Measurements from ENCODE around the gene NES.
A peak's percentile ranks its signal among the peaks of the same experiment; 100 is the strongest.

The NES gene

GRCh38 chr1:156703741-156704140 is 26.5 kb upstream of the NES start:
- peak overlapping the region; percentile 69 for H3K4me3 ChIP-seq (ENCODE audit: low read length)
- no peak for TF ChIP-seq CTCF (conservative IDR thresholded peaks at IDR 0.05; ENCODE audit: low read length)
- DNase-seq (ENCODE audit: low read depth), result no peak

- DNase-seq (ENCODE audit: low read depth), result no peak
- TF ChIP-seq CTCF (conservative IDR thresholded peaks at IDR 0.05; ENCODE audit: low read length), result no peak
- peak overlapping the region; percentile 69 for H3K4me3 ChIP-seq (ENCODE audit: low read length)
Observed at GRCh38 chr1:156703336-156703735, 26.1 kb upstream of the NES start.

DNA sequence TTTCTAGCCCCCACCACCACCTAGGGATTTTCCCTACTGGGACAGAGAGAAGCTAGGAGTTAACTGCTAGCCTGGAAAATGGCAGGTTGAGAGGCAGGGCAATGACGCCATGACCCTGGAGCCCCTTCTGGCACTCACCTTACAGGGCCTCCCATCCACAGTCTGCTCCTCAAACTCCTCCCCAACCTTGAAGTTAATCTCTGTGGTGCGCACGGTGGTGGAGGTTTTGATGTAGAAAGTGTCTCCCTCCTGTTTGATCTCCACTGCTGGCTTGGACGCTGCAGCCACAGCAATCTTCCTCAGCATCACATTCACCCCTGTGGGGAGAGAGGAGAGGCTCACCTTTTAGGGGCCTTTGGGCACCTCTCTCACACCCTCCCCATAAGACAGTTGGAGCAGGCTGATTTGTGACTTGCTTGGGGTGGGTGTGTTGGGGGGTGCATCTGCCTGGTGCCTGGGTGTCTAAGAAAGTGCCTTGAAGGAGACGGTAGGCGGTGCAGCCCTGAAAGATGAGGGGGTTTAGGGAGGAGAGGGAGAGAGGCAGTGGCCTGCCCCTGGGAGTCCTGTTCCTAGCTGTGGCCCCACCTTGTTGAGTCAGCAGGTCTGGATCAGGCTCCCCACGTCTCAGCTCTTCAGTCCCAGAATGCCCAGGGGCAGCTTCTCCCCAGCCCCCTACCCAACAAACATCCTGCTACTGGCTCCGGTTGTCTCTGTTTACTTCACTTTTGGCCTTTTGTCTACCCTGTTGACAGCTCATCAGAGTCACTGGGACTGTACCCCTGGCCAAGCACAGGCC is 23.7 kb upstream of the NES start:
- no peak for DNase-seq (ENCODE audit: low read depth)
- H3K4me3 ChIP-seq (ENCODE audit: low read length), result no peak overlapping the region
- no peak for TF ChIP-seq CTCF (conservative IDR thresholded peaks at IDR 0.05; ENCODE audit: low read length)

DNA sequence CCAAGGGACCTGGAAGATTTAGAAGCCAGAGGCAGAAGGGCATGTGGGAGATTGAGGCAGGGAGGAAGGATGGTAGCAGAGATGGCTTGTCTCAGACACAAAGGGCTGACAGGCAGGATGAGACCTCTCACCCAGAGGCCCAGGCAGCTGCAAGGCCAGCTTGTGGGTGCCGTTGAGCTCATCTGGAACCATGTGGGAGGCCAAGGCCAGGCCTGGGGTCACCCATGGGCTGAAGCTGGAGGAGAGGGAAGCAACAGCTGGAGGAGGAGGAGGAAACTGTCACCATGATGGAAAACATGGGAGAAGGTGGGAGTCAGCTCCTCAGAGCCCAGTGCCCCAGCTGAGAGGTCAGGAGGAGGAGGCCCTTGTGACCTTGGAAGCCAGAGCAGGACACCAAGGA is 21.8 kb upstream of the NES start:
- no peak overlapping the region for H3K4me3 ChIP-seq (ENCODE audit: low read length)
- no peak for TF ChIP-seq CTCF (conservative IDR thresholded peaks at IDR 0.05; ENCODE audit: low read length)
- no peak for DNase-seq (ENCODE audit: low read depth)

DNA sequence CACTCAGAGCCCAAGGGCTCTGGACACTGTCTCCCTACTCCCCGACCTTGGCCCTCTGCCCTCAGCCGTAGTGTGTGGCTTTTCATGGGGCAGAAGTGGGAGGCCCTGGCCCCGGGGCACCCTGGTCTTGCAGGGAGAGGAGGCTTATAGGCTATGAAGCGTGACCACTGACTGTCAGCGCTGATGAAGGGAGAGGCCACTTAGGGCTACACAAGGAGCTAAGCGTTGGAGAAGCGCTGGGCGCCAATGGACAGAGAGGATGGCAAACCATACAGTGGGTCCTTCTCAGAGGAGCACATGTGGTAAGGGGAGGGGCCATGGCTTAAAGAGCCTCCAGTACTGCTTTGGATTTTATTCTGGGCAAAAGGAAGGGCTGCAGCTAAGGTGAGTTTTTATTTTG is 20.3 kb upstream of the NES start:
- no peak for DNase-seq (ENCODE audit: low read depth)
- no peak for TF ChIP-seq CTCF (conservative IDR thresholded peaks at IDR 0.05; ENCODE audit: low read length)
- no peak overlapping the region for H3K4me3 ChIP-seq (ENCODE audit: low read length)

DNA sequence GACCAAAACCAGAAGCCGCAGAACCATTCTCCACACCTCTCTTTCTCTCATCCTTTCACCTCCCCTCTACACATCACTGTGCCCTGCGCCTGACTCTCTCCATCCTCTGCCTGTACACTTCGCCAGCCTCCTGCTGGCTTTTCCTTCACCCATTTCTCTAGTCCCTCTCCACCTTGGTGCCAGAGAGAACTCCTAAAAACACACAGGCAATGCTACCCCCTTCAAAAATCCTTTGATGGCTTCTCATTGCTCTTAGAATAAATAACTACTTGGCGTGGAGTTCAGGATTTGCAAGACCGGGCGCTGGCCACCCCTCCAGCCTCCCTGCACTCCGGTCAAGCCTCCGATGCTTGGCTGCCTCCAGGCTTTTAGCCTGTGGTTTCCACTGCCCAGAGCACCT is 19.5 kb upstream of the NES start:
- no peak for DNase-seq (ENCODE audit: low read depth)
- no peak for TF ChIP-seq CTCF (conservative IDR thresholded peaks at IDR 0.05; ENCODE audit: low read length)
- no peak overlapping the region for H3K4me3 ChIP-seq (ENCODE audit: low read length)

GRCh38 chr1:156694690-156694962 is 17.4 kb upstream of the NES start:
- H3K4me3 ChIP-seq (ENCODE audit: low read length), result no peak overlapping the region
- no peak for TF ChIP-seq CTCF (conservative IDR thresholded peaks at IDR 0.05; ENCODE audit: low read length)
- DNase-seq (ENCODE audit: low read depth), result no peak

Measured in AG10803 (cell line).